ENCODE measurements around the gene LST1.

The LST1 gene

DNA sequence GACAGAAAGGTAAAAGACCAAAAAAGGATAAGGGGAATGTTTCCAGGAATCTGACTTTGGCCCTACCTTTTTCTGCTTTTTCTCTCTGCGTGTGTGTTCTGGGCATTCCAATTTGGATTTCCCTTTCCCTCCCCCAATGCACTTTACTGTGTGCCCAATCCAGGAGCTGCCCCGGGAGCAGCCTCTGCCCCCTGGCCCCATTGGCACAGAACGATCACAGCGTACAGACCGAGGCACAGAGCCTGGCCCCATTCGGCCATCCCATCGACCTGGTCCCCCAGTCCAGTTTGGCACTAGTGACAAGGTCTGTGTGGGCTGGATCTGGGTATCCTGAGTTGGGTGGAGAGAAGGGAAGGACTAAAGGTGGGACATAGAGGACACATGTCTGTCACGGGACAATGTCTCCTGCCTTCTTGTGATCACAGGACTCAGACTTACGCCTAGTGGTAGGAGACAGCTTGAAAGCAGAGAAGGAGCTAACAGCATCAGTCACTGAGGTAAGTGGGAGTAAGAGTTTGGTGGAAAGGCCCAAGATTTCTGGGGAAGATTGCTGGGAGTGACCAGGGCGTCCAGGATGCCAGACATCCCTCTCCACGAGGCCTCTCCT lies 49.0 kb downstream of the LST1 start:
- in situ Hi-C loops (cut with HindIII; ENCODE audit: low sequenced_read_pairs): no loop called here

DNA sequence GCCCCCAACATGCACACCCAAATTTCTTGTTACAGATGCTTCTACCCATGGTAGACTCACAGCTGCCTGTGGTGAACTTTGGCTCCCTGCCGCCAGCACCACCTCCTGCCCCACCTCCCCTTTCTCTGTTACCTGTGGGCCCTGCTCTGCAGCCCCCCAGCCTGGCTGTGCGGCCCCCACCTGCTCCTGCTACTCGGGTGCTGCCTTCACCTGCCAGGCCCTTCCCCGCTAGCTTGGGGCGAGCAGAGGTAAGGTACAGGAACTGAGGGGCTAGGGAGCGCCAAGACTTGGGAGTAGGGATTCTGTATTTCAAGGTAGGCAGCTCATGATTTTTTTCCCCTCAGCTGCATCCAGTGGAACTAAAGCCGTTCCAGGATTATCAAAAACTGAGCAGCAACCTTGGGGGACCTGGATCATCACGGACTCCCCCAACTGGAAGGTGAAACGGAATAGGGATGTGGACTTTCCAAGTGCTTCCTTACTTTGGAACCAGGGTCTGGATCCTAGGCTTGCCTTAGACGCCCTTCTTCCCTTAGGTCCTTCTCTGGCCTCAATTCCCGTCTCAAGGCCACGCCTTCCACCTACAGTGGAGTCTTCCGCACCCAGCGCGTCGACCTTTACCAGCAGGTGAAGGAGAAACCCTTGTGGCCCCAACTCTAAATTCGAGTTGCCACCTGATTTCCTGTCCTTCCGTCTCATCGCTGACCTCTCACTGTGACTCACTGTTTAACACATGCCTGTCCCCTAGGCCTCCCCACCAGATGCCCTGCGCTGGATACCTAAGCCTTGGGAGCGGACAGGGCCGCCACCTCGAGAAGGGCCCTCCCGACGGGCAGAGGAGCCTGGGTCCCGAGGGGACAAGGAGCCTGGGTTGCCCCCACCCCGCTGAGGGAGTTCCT lies 50.9 kb downstream of the LST1 start:
- in situ Hi-C loops (cut with HindIII; ENCODE audit: low sequenced_read_pairs): no loop called here
